Liver (tissue), 3 donors: ENCODE results near the gene DOCK8.

Experiments
- RAD21 ChIP-seq, 2 donors: IDR thresholded peaks; 2 replicates each; pipeline ENCODE4 v1.6.1; 2016; ENCODE audit warnings: antibody characterized with exemption in 2 of 2, mild to moderate bottlenecking in 2 of 2
- SP1 ChIP-seq: IDR thresholded peaks from 2 replicates; pipeline ENCODE4 v1.6.1; 2018; ENCODE audit warnings: antibody characterized with exemption, mild to moderate bottlenecking
- TAF1 ChIP-seq: conservative IDR thresholded peaks from 2 replicates; pipeline ENCODE4 v1.6.1; 2016; ENCODE audit warnings: antibody characterized with exemption, mild to moderate bottlenecking
- TF ChIP-seq, protein P1 (sequence below): fragments of 150-350 bp; IDR thresholded peaks from 2 replicates; pipeline ENCODE4 v1.5.1; 2017; ENCODE audit warnings: improper control_type of control experiment, low read depth, low read length; ENCODE audit not compliant: missing input control
- TF ChIP-seq, protein P2 (sequence below): IDR thresholded peaks from 2 replicates; pipeline ENCODE4 v1.6.1; 2016; ENCODE audit warnings: antibody characterized with exemption
- donor health status: healthy.
- donor health status: healthy.

DNA sequence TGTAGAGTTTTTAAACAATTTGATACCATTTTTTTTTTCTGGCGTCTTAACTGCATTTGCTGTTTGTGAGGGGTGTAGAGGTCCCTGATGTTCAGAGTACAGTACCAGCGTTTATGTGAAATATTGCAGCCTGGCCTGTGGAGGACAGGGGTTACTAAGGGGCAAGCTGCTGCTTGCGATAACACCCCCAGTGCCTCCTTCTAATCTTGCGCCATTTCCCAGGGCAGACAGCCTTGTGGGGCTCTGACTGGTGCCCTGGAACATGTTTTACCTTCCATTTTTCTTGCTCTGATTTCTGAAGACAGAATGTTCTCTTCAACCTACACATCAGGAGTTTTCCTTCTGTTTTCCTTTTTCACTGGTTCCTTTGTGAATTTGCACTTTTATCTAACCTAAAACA, 142.9 kb downstream of the DOCK8 start:
- TF ChIP-seq SP1: no peak
- TF ChIP-seq, protein P1, sequence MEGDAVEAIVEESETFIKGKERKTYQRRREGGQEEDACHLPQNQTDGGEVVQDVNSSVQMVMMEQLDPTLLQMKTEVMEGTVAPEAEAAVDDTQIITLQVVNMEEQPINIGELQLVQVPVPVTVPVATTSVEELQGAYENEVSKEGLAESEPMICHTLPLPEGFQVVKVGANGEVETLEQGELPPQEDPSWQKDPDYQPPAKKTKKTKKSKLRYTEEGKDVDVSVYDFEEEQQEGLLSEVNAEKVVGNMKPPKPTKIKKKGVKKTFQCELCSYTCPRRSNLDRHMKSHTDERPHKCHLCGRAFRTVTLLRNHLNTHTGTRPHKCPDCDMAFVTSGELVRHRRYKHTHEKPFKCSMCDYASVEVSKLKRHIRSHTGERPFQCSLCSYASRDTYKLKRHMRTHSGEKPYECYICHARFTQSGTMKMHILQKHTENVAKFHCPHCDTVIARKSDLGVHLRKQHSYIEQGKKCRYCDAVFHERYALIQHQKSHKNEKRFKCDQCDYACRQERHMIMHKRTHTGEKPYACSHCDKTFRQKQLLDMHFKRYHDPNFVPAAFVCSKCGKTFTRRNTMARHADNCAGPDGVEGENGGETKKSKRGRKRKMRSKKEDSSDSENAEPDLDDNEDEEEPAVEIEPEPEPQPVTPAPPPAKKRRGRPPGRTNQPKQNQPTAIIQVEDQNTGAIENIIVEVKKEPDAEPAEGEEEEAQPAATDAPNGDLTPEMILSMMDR: no peak
- TF ChIP-seq TAF1: no peak
- no peak for TF ChIP-seq RAD21 (IDR thresholded peaks at IDR 0.05)
- TF ChIP-seq, protein P2, sequence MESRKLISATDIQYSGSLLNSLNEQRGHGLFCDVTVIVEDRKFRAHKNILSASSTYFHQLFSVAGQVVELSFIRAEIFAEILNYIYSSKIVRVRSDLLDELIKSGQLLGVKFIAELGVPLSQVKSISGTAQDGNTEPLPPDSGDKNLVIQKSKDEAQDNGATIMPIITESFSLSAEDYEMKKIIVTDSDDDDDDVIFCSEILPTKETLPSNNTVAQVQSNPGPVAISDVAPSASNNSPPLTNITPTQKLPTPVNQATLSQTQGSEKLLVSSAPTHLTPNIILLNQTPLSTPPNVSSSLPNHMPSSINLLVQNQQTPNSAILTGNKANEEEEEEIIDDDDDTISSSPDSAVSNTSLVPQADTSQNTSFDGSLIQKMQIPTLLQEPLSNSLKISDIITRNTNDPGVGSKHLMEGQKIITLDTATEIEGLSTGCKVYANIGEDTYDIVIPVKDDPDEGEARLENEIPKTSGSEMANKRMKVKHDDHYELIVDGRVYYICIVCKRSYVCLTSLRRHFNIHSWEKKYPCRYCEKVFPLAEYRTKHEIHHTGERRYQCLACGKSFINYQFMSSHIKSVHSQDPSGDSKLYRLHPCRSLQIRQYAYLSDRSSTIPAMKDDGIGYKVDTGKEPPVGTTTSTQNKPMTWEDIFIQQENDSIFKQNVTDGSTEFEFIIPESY: no peak
